Measurements from ENCODE around the gene CCDC112.
"Not testable (repeated sequence)": the region's sequence is repeated elsewhere in the genome, so short reads cannot be mapped to it uniquely, and the experiment has no call there.

Gene CCDC112

GRCh38 chr5:115262321-115263077, 34.0 kb downstream of the CCDC112 start, which contains the start of gene PGGT1B:
Gene PGGT1B, minus strand, starts transcription at chr5:115262877. Its CDS starts 26 bp downstream, at chr5:115262851.
- peak; percentile 31 to 65 (median 56) for DNase-seq (ENCODE audit: low read depth in 4 of 4, low spot score in 1 of 4)

- DNase-seq (ENCODE audit: low read depth in 4 of 4, low spot score in 1 of 4) = no peak
These were observed 34.5 kb downstream of the CCDC112 start for GRCh38 chr5:115262011-115262320.

- DNase-seq (ENCODE audit: low read depth in 4 of 4, low spot score in 1 of 4) = no peak
These were observed 36.2 kb downstream of the CCDC112 start for GRCh38 chr5:115260248-115260647.

GRCh38 chr5:115257981-115258380, 38.5 kb downstream of the CCDC112 start:
- no peak for DNase-seq (ENCODE audit: low read depth in 4 of 4, low spot score in 1 of 4)

GRCh38 chr5:115249379-115249778, 47.1 kb downstream of the CCDC112 start:
- DNase-seq (ENCODE audit: low read depth in 4 of 4, low spot score in 1 of 4) = not testable (repeated sequence)

- no peak for DNase-seq (ENCODE audit: low read depth in 4 of 4, low spot score in 1 of 4)
These were observed 50.0 kb downstream of the CCDC112 start for GRCh38 chr5:115246361-115246991.

- no peak for DNase-seq (ENCODE audit: low read depth in 4 of 4, low spot score in 1 of 4)
These were observed 53.0 kb downstream of the CCDC112 start for GRCh38 chr5:115243412-115243811.

- no peak for DNase-seq (ENCODE audit: low read depth in 4 of 4, low spot score in 1 of 4)
These were observed 54.4 kb downstream of the CCDC112 start for GRCh38 chr5:115241881-115242642.

- DNase-seq (ENCODE audit: low read depth in 4 of 4, low spot score in 1 of 4) = no peak
These were observed 59.4 kb downstream of the CCDC112 start for GRCh38 chr5:115237066-115237465.

- DNase-seq (ENCODE audit: low read depth in 4 of 4, low spot score in 1 of 4) = no peak
These were observed 59.9 kb downstream of the CCDC112 start for GRCh38 chr5:115236599-115236998.

GRCh38 chr5:115231598-115231997, 64.9 kb downstream of the CCDC112 start:
- no peak for DNase-seq (ENCODE audit: low read depth in 4 of 4, low spot score in 1 of 4)

- no peak for DNase-seq (ENCODE audit: low read depth in 4 of 4, low spot score in 1 of 4)
These were observed 66.8 kb downstream of the CCDC112 start for GRCh38 chr5:115229606-115230005.

- no peak for DNase-seq (ENCODE audit: low read depth in 4 of 4, low spot score in 1 of 4)
These were observed 69.2 kb downstream of the CCDC112 start for GRCh38 chr5:115227281-115227680.

All from stimulated activated CD4-positive, alpha-beta T cell treated with anti-CD3 and anti-CD28 coated beads, Interleukin-1b, Interleukin-23, amount 100 ng/mL, for 24 hours (primary cell).